ENCODE measurements around the gene CNTN4. TPM values are rescaled to one million over a fixed set of nuclear protein-coding genes. Genes with fewer than 3 reads are reported as not detected.

CNTN4 gene
- total and polyA plus RNA-seq, 4 donors: 1.5 to 30.7 (median 5.7) TPM

- Histone ChIP-seq H3K4me3 (no peak overlapping the region), H3K27me3 (ENCODE audit: control insufficient read depth in 3 of 3, insufficient read depth in 3 of 3, low read length in 2 of 3) (no peaks in the 10 kb centered on the region), H3K4me1 (ENCODE audit: control insufficient read depth in 5 of 5, insufficient read depth in 5 of 5, low read length in 5 of 5) (peaks cover 0 to 16% (median 0%) of the 10 kb centered on the region in 5 donors), H3K27ac (ENCODE audit: low read depth in 1 of 2, low read length in 1 of 2) (no peak overlapping the region), H3K9ac (ENCODE audit: insufficient read depth in 1 of 2, low read length in 2 of 2) (no peak overlapping the region), H3K9me3 (ENCODE audit: control insufficient read depth in 4 of 4, insufficient read depth in 3 of 4, low read length in 3 of 4) (no peaks in the 10 kb centered on the region), H3K36me3 (ENCODE audit: control insufficient read depth in 4 of 4, insufficient read depth in 4 of 4, low read length in 4 of 4) (no peaks in the 10 kb centered on the region)
- TF ChIP-seq CTCF (IDR thresholded peaks at IDR 0.05; ENCODE audit: control extremely low read depth, extremely low read depth): no peak
- DNase-seq (no peak), ATAC-seq (ENCODE audit: insufficient read depth, low FRiP score) (no peak)
- WGBS, 2 donors: 83 to 88% methylated on average over 2 of the region's 2 CpGs
Measured at GRCh38 chr3:2731843-2732242, 633.2 kb downstream of the CNTN4 start.

- Histone ChIP-seq H3K9ac (ENCODE audit: insufficient read depth in 1 of 2, low read length in 2 of 2) (no peak overlapping the region), H3K9me3 (ENCODE audit: control insufficient read depth in 4 of 4, insufficient read depth in 3 of 4, low read length in 3 of 4) (no peaks in the 10 kb centered on the region), H3K36me3 (ENCODE audit: control insufficient read depth in 4 of 4, insufficient read depth in 4 of 4, low read length in 4 of 4) (no peaks in the 10 kb centered on the region), H3K27ac (ENCODE audit: low read depth in 1 of 2, low read length in 1 of 2) (no peak overlapping the region), H3K4me1 (ENCODE audit: control insufficient read depth in 5 of 5, insufficient read depth in 5 of 5, low read length in 5 of 5) (no peaks in the 10 kb centered on the region), H3K27me3 (ENCODE audit: control insufficient read depth in 3 of 3, insufficient read depth in 3 of 3, low read length in 2 of 3) (no peaks in the 10 kb centered on the region), H3K4me3 (no peak overlapping the region)
- 78 to 85% methylated on average over 7 of the region's 7 CpGs for WGBS, 2 donors
- TF ChIP-seq CTCF (IDR thresholded peaks at IDR 0.05; ENCODE audit: control extremely low read depth, extremely low read depth): no peak
- ATAC-seq (ENCODE audit: insufficient read depth, low FRiP score) (no peak), DNase-seq (no peak)
Measured at GRCh38 chr3:2735392-2735894, 636.8 kb downstream of the CNTN4 start.

DNA sequence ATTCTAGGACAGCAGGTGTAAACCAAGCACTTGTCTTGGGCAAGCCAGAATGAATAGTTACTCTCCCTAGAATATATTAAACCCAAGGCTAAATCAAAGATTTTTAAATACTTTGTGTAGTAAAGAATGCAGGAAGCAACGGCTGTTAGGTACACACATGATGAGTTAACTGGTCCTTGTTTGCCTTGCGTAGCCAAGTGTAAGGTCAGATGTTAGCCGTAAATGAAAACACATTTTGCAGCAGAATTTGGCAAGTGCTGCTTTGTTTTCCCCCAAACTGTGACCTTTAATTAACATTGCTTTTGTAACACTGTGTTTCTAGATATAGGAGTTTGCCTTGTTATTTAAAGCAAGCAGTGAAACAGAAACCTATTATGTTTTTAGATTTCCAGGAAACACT, 642.9 kb downstream of the CNTN4 start:
- H3K9me3 ChIP-seq (ENCODE audit: control insufficient read depth in 4 of 4, insufficient read depth in 3 of 4, low read length in 3 of 4): no peaks in the 10 kb centered on the region
- H3K27me3 ChIP-seq (ENCODE audit: control insufficient read depth in 3 of 3, insufficient read depth in 3 of 3, low read length in 2 of 3): no peaks in the 10 kb centered on the region
- no peak for TF ChIP-seq CTCF (IDR thresholded peaks at IDR 0.05; ENCODE audit: control extremely low read depth, extremely low read depth)
- no peaks in the 10 kb centered on the region for H3K36me3 ChIP-seq (ENCODE audit: control insufficient read depth in 4 of 4, insufficient read depth in 4 of 4, low read length in 4 of 4)
- no peak for ATAC-seq (ENCODE audit: insufficient read depth, low FRiP score)
- H3K27ac ChIP-seq (ENCODE audit: low read depth in 1 of 2, low read length in 1 of 2): no peak overlapping the region
- H3K4me3 ChIP-seq: no peak overlapping the region
- no peaks in the 10 kb centered on the region for H3K4me1 ChIP-seq (ENCODE audit: control insufficient read depth in 5 of 5, insufficient read depth in 5 of 5, low read length in 5 of 5)
- DNase-seq: no peak
- WGBS, 2 donors: 61 to 82% methylated on average over 3 of the region's 3 CpGs
- H3K9ac ChIP-seq (ENCODE audit: insufficient read depth in 1 of 2, low read length in 2 of 2): no peak overlapping the region

- ATAC-seq (ENCODE audit: insufficient read depth, low FRiP score): no peak
- H3K27me3 ChIP-seq (ENCODE audit: control insufficient read depth in 3 of 3, insufficient read depth in 3 of 3, low read length in 2 of 3): no peaks in the 10 kb centered on the region
- H3K4me3 ChIP-seq: no peak overlapping the region
- H3K9me3 ChIP-seq (ENCODE audit: control insufficient read depth in 4 of 4, insufficient read depth in 3 of 4, low read length in 3 of 4): no peaks in the 10 kb centered on the region
- WGBS, 2 donors: 28 to 31% methylated on average over 9 of the region's 9 CpGs
- DNase-seq: peak in 2 of 3 donors; percentile 7 to 15
- no peak overlapping the region for H3K27ac ChIP-seq (ENCODE audit: low read depth in 1 of 2, low read length in 1 of 2)
- H3K4me1 ChIP-seq (ENCODE audit: control insufficient read depth in 5 of 5, insufficient read depth in 5 of 5, low read length in 5 of 5): peaks cover 0 to under 1% (median 0%) of the 10 kb centered on the region in 5 donors
- no peak for TF ChIP-seq CTCF (IDR thresholded peaks at IDR 0.05; ENCODE audit: control extremely low read depth, extremely low read depth)
- no peaks in the 10 kb centered on the region for H3K36me3 ChIP-seq (ENCODE audit: control insufficient read depth in 4 of 4, insufficient read depth in 4 of 4, low read length in 4 of 4)
- H3K9ac ChIP-seq (ENCODE audit: insufficient read depth in 1 of 2, low read length in 2 of 2): no peak overlapping the region
Measured at GRCh38 chr3:2765002-2765579, 666.4 kb downstream of the CNTN4 start.
